ENCODE results near the gene UTF1. TPM values are rescaled to one million over a fixed set of nuclear protein-coding genes. Genes with fewer than 3 reads are reported as not detected.
A peak's percentile ranks its signal among the peaks of the same experiment; 100 is the strongest.

Gene UTF1
- total and polyA plus RNA-seq, 9 of the 15 experiments (the other 6 are each of a cell fraction or from before 2014, with no cell fraction given), result 0.35 to 0.46 TPM; not detected in 7

DNA sequence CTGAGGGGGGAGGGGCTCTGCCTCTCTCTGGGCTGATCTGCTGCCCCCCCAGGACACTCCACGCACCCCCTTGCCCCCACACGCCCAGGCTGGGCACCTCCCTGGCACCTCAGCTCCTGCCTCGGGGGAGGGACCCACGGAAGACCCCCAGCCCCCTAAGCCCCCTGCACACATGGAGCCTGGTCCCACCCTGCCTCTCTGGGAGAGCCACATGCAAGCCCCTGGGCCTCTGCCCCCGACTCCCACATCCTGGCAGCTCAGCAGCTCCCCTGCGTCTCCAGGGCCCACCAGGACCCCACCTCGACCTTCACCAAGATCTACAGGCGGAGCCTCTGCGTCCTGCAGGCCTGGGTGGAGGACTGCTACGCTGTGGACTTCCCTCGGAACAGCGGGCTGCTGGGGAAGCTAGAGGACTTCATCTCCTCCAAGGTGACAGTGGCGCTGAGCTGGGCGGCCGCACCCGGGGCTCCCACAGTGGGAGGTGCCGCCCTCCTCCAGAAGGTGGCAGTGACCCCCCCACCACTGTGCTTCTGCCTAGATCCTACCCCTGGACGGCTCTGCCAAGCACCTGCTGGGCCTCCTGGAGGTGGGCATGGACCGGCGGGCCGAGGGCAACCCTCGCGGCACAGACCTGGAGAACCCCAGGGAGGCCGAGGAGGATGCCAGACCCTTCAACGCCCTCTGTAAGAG is 18.7 kb upstream of the UTF1 start (continued):
- TF ChIP-seq HMGN3 (IDR thresholded peaks at IDR 0.05; ENCODE audit: borderline replicate concordance, extremely low read depth, insufficient read length, low read depth, low read length) (no peak), ZNF699 (CRISPR knock-in tag; IDR thresholded peaks at IDR 0.05; ENCODE audit: insufficient replicate concordance) (no peak), ESRRB (CRISPR knock-in tag; IDR thresholded peaks at IDR 0.05; ENCODE audit: borderline replicate concordance) (no peak), ZNF197 (CRISPR knock-in tag; IDR thresholded peaks at IDR 0.05; ENCODE audit: low read depth) (no peak), ETV6 (IDR thresholded peaks at IDR 0.05; ENCODE audit: borderline replicate concordance in 1 of 2, low read depth in 2 of 2, low read length in 1 of 2) (no peak), ETV6 (CRISPR knock-in tag; IDR thresholded peaks at IDR 0.05; ENCODE audit: borderline replicate concordance) (no peak)

DNA sequence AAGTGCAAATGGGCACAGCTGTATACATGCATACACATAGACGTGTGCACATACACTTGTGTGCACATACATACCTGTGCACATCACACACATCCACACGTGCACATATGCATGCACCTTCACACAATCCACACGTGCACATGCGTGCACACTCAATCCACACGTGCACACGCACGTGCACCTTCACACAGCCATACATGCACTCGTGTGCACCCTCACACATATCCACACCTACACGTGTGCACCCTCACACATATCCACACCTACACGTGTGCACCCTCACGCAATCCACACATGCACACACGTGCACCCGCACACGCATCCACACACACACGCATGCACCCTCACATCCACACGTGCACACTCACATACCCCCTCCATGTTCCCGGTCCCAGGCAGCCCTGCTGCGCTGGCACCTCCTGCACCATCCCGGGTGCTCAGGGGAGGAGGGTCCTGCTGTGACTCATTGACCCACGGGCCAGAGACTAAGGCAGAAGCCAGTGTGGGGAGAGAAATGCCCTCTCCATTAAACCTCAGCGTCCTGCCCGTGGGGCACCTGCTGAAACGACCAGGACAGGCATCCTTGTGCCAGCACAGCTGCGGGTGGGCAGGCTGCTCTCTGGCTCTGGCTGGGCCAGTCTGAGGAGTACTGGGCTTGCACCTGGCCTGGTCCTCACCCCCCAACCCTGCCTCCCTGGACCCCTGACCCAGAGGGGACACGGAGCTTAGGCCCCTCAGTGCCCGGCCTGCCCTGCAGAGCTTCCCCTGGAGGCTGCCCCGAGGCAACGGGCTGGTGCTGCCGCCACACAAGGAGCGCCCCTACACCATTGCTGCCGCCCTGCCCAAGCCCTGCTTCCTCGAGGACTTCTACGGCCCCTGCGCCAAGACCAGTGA is 17.8 kb upstream of the UTF1 start:
- no peak for FAIRE-seq

More for the DNA sequence above, 17.8 kb upstream of the UTF1 start:
- in situ Hi-C loops (cut with MboI), result no loop called here
- Histone ChIP-seq H3K27me3 (ENCODE audit: control insufficient read depth in 2 of 2, insufficient read depth in 2 of 2, low read length in 2 of 2) (peaks cover 5 to 40% of the 10 kb centered on the region in 2 experiments; a peak in 4 of 5 replicates), H3K36me3 (ENCODE audit: control insufficient read depth, insufficient read depth, low read length) (no peaks in the 10 kb centered on the region), H3K79me2 (ENCODE audit: control insufficient read depth, insufficient read depth, low read length) (no peaks in the 10 kb centered on the region), H3K9me3 (replicated peaks; ENCODE audit: control insufficient read depth, insufficient read depth, low read depth, low read length) (no peaks in the 10 kb centered on the region; the same call in 1 of the 2 replicates), H3K4me3 (no peak overlapping the region), H3K27ac (ENCODE audit: extremely low read depth, low read depth, low read length) (no peak overlapping the region), H4K20me1 (replicated peaks; ENCODE audit: control insufficient read depth, insufficient read depth, low read length) (no peaks in the 10 kb centered on the region), H2AFZ (ENCODE audit: low read depth, low read length) (no peak overlapping the region), H3K9ac (ENCODE audit: insufficient read depth in 1 of 2, low read depth in 2 of 2, low read length in 2 of 2) (no peak overlapping the region), H3K4me2 (ENCODE audit: insufficient read depth, low read length) (no peak overlapping the region), H3K9me1 (ENCODE audit: control insufficient read depth, insufficient read depth, low read length) (no peaks in the 10 kb centered on the region), H3K4me1 (replicated peaks in 1 of 2; ENCODE audit: control insufficient read depth in 2 of 2, insufficient read depth in 2 of 2, low read length in 2 of 2) (peaks cover 0 to 52% of the 10 kb centered on the region in 2 experiments; a peak in 1 of 5 replicates)
- intact Hi-C loops (cut with micrococcal nuclease), result no loop called here
- no peak for DNase-seq (ENCODE audit: extremely low read depth in 1 of 4, low spot score in 3 of 4)
- ATAC-seq, result no peak
- 6% methylated on average over 25 of the region's 34 CpGs for WGBS (ENCODE audit: insufficient coverage, low coverage, missing lambda C conversion rate)
- TF ChIP-seq BHLHE40 (IDR thresholded peaks at IDR 0.05; ENCODE audit: low read length) (peak; percentile 61), CHAMP1 (IDR thresholded peaks at IDR 0.05) (no peak), TCFL5 (CRISPR knock-in tag; conservative IDR thresholded peaks at IDR 0.05) (no peak), ZBTB7A (IDR thresholded peaks at IDR 0.05; ENCODE audit: borderline replicate concordance, control insufficient read depth, low read depth, low read length) (no peak), PHF21A (IDR thresholded peaks at IDR 0.05; ENCODE audit: borderline replicate concordance, low read depth) (no peak), FOXJ2 (tag; IDR thresholded peaks at IDR 0.05) (no peak), KDM1A (IDR thresholded peaks at IDR 0.05) (peak in 1 of 2 experiments; percentile 56; a peak in 1 of 4 replicates), ZNF699 (CRISPR knock-in tag; IDR thresholded peaks at IDR 0.05; ENCODE audit: insufficient replicate concordance) (no peak), ZNF511 (CRISPR knock-in tag; IDR thresholded peaks at IDR 0.05) (no peak), MAFF (IDR thresholded peaks at IDR 0.05; ENCODE audit: low read length) (no peak), CBFB (CRISPR knock-in tag; IDR thresholded peaks at IDR 0.05) (no peak)
- ChIA-PET POLR2A (no interaction called here), CTCF (ENCODE audit: low intra/inter-chr PET ratio) (no interaction called here)
- no TSS peak for BruUV-seq (replicated peaks)

All from K562 (cell line).